WERI-Rb-1 (cell line): ENCODE data around the gene IPPK.

ENCODE experiments used
- DNase-seq: peaks from one replicate; pipeline ENCODE4 v3.0.0-alpha.2; 2020
- H3K27ac ChIP-seq: fragments of 250-450 bp; sonication (Bioruptor Pico); 2 replicates; pipeline ENCODE4 v1.5.1; 2020; ENCODE audit warnings: mild to moderate bottlenecking, moderate library complexity
- H3K27me3 ChIP-seq: fragments of 250-450 bp; sonication (Bioruptor Pico); 2 replicates; pipeline ENCODE4 v1.5.1; 2021; ENCODE audit warnings: mild to moderate bottlenecking, low read depth, moderate library complexity; ENCODE audit not compliant: insufficient read depth, severe bottlenecking
- H3K36me3 ChIP-seq: fragments of 250-450 bp; sonication (Bioruptor Pico); 2 replicates; pipeline ENCODE4 v1.5.1; 2020; ENCODE audit warnings: mild to moderate bottlenecking, moderate library complexity
- H3K4me3 ChIP-seq: 2 replicates; pipeline ENCODE4 v1.5.1; 2011; ENCODE audit warnings: low read depth, mild to moderate bottlenecking, control low read depth, low read length
- H3K9me3 ChIP-seq: fragments of 250-450 bp; sonication (Bioruptor Pico); 2 replicates; pipeline ENCODE4 v1.5.1; 2021; ENCODE audit warnings: mild to moderate bottlenecking, moderate library complexity; ENCODE audit not compliant: severe bottlenecking
- CTCF ChIP-seq: IDR thresholded peaks from 2 replicates; pipeline ENCODE4 v1.5.1; 2011; ENCODE audit warnings: low read depth, mild to moderate bottlenecking, control low read depth, inconsistent platforms, low read length

IPPK gene

GRCh38 chr9:92634712-92635605 lies 35.0 kb downstream of the IPPK start:
- TF ChIP-seq CTCF = peak; percentile 99
- H3K27me3 ChIP-seq = no peaks in the 10 kb centered on the region
- H3K9me3 ChIP-seq = no peaks in the 10 kb centered on the region
- H3K4me3 ChIP-seq = no peak overlapping the region
- DNase-seq = peak; percentile 77
- H3K36me3 ChIP-seq = peaks cover 52% of the 10 kb centered on the region
- H3K27ac ChIP-seq = no peak overlapping the region

GRCh38 chr9:92633614-92634278 lies 36.2 kb downstream of the IPPK start:
- TF ChIP-seq CTCF = no peak
- Histone ChIP-seq H3K9me3 (no peaks in the 10 kb centered on the region), H3K4me3 (no peak overlapping the region), H3K27me3 (no peaks in the 10 kb centered on the region), H3K27ac (no peak overlapping the region), H3K36me3 (peaks cover 45% of the 10 kb centered on the region)
- no peak for DNase-seq

GRCh38 chr9:92632641-92633040 lies 37.3 kb downstream of the IPPK start:
- no peak for DNase-seq
- H3K27ac ChIP-seq = no peak overlapping the region
- no peaks in the 10 kb centered on the region for H3K27me3 ChIP-seq
- H3K4me3 ChIP-seq = no peak overlapping the region
- TF ChIP-seq CTCF = no peak
- H3K36me3 ChIP-seq = peaks cover 41% of the 10 kb centered on the region
- H3K9me3 ChIP-seq = no peaks in the 10 kb centered on the region

- no peak for TF ChIP-seq CTCF
- H3K27ac ChIP-seq = no peak overlapping the region
- DNase-seq = no peak
- H3K4me3 ChIP-seq = no peak overlapping the region
- peaks cover 34% of the 10 kb centered on the region for H3K36me3 ChIP-seq
- no peaks in the 10 kb centered on the region for H3K27me3 ChIP-seq
- H3K9me3 ChIP-seq = no peaks in the 10 kb centered on the region
These were observed 38.2 kb downstream of the IPPK start for GRCh38 chr9:92631452-92632343.

- no peak for TF ChIP-seq CTCF
- H3K27ac ChIP-seq = no peak overlapping the region
- no peaks in the 10 kb centered on the region for H3K9me3 ChIP-seq
- no peaks in the 10 kb centered on the region for H3K27me3 ChIP-seq
- H3K4me3 ChIP-seq = no peak overlapping the region
- peaks cover 24% of the 10 kb centered on the region for H3K36me3 ChIP-seq
- no peak for DNase-seq
These were observed 42.3 kb downstream of the IPPK start for GRCh38 chr9:92627651-92628050.
